NCI-H1417 (cell line): ENCODE results near the gene FGF7.
"Not testable (repeated sequence)": the region's sequence is repeated elsewhere in the genome, so short reads cannot be mapped to it uniquely, and the experiment has no call there.

Experiments
- DNase-seq, 3 experiments: peaks; one replicate each; lab custom pipeline; 2025; lab: John Stamatoyannopoulos, UW

Gene FGF7

GRCh38 chr15:49495993-49496753 is 73.1 kb downstream of the FGF7 start:
- DNase-seq: no peak

- DNase-seq: no peak
These were observed 78.5 kb downstream of the FGF7 start for GRCh38 chr15:49501586-49501985.

GRCh38 chr15:49506341-49506740 is 83.3 kb downstream of the FGF7 start:
- peak in 1 of 3 experiments; percentile 3 for DNase-seq

GRCh38 chr15:49507261-49507660 is 84.2 kb downstream of the FGF7 start:
- no peak for DNase-seq

GRCh38 chr15:49512739-49513138 is 89.7 kb downstream of the FGF7 start:
- DNase-seq: not testable (repeated sequence)

- DNase-seq: no peak
These were observed 98.8 kb downstream of the FGF7 start for GRCh38 chr15:49521802-49522201.

GRCh38 chr15:49528289-49528688 is 105.2 kb downstream of the FGF7 start:
- DNase-seq: no peak

GRCh38 chr15:49530092-49530491 is 107.0 kb downstream of the FGF7 start:
- no peak for DNase-seq
